HEK293T (cell line): ENCODE results near the gene BAIAP2.

Experiments used
- CTCF ChIA-PET: fragments of 350-600 bp; formaldehyde crosslinking; extraction: SDS; loops from one replicate; lab custom pipeline; 2021; ENCODE audit warnings: antibody characterized with exemption, inconsistent platforms; lab: Yijun Ruan, JAX
- POLR2A ChIA-PET: fragments of 350-600 bp; formaldehyde crosslinking; extraction: SDS; loops from one replicate; lab custom pipeline; 2020; ENCODE audit warnings: antibody characterized with exemption, inconsistent platforms; lab: Yijun Ruan, JAX
- DNase-seq: peaks from one replicate; pipeline ENCODE4 v3.0.0; 2012; ENCODE audit warnings: mixed read lengths; ENCODE audit errors: extremely low spot score
- ARNT ChIP-seq: fragments of 450-650 bp; IDR thresholded peaks from 2 replicates; pipeline ENCODE4 v1.6.1; 2017; ENCODE audit warnings: mild to moderate bottlenecking
- BHLHE40 ChIP-seq: fragments of 450-650 bp; IDR thresholded peaks from 2 replicates; pipeline ENCODE4 v1.6.1; 2016; ENCODE audit warnings: mild to moderate bottlenecking, moderate library complexity, borderline replicate concordance
- CTBP1 ChIP-seq: fragments of 450-650 bp; IDR thresholded peaks from 2 replicates; pipeline ENCODE4 v1.6.1; 2016; ENCODE audit warnings: borderline replicate concordance
- ELF4 ChIP-seq: fragments of 450-650 bp; IDR thresholded peaks from 2 replicates; pipeline ENCODE4 v1.6.1; 2017; ENCODE audit warnings: antibody characterized with exemption
- FOXA1 ChIP-seq: fragments of 450-650 bp; IDR thresholded peaks from 2 replicates; pipeline ENCODE4 v1.6.1; 2016; ENCODE audit warnings: mild to moderate bottlenecking
- FOXK2 ChIP-seq: fragments of 450-650 bp; IDR thresholded peaks from 2 replicates; pipeline ENCODE4 v1.6.1; 2016; ENCODE audit warnings: mild to moderate bottlenecking
- FOXM1 ChIP-seq: fragments of 450-650 bp; IDR thresholded peaks from 2 replicates; pipeline ENCODE4 v1.6.1; 2017; ENCODE audit warnings: mild to moderate bottlenecking, borderline replicate concordance
- HDGF ChIP-seq: fragments of 450-650 bp; IDR thresholded peaks from 2 replicates; pipeline ENCODE4 v1.6.1; 2017; ENCODE audit warnings: antibody characterized with exemption, borderline replicate concordance
- L3MBTL2 ChIP-seq: fragments of 450-650 bp; conservative IDR thresholded peaks from 2 replicates; pipeline ENCODE4 v1.6.1; 2016; ENCODE audit warnings: mild to moderate bottlenecking
- LEF1 ChIP-seq: fragments of 450-650 bp; IDR thresholded peaks from 2 replicates; pipeline ENCODE4 v1.6.1; 2017; ENCODE audit warnings: mild to moderate bottlenecking, borderline replicate concordance
- NFRKB ChIP-seq: fragments of 450-650 bp; IDR thresholded peaks from 2 replicates; pipeline ENCODE4 v1.6.1; 2016; ENCODE audit warnings: mild to moderate bottlenecking, moderate library complexity
- PKNOX1 ChIP-seq: fragments of 450-650 bp; IDR thresholded peaks from 2 replicates; pipeline ENCODE4 v1.6.1; 2016
- SP1 ChIP-seq: fragments of 450-650 bp; IDR thresholded peaks from 2 replicates; pipeline ENCODE4 v1.6.1; 2017
- SUZ12 ChIP-seq: fragments of 450-650 bp; IDR thresholded peaks from 2 replicates; pipeline ENCODE4 v1.6.1; 2016; ENCODE audit warnings: mild to moderate bottlenecking
- TARDBP ChIP-seq: fragments of 450-650 bp; IDR thresholded peaks from 2 replicates; pipeline ENCODE4 v1.6.1; 2016
- ZNF384 ChIP-seq: fragments of 450-650 bp; IDR thresholded peaks from 2 replicates; pipeline ENCODE4 v1.6.1; 2016

Gene BAIAP2

GRCh38 chr17:80996422-80997305 is 38.3 kb upstream of the BAIAP2 start:
- TF ChIP-seq CTBP1 (no peak), ELF4 (no peak), PKNOX1 (no peak), LEF1 (no peak), FOXK2 (no peak), ARNT (no peak), HDGF (no peak), L3MBTL2 (no peak), BHLHE40 (no peak), NFRKB (no peak), FOXM1 (no peak), SP1 (no peak), TARDBP (no peak), FOXA1 (no peak)
- no peak for DNase-seq
- ChIA-PET POLR2A (no interaction called here), CTCF (no interaction called here)

- no peak for DNase-seq
- POLR2A ChIA-PET: no interaction called here
- CTCF ChIA-PET: no interaction called here
- TF ChIP-seq SUZ12 (no peak), CTBP1 (no peak), FOXM1 (no peak), LEF1 (no peak), L3MBTL2 (no peak), TARDBP (no peak), NFRKB (no peak), ELF4 (no peak), SP1 (no peak), BHLHE40 (no peak), HDGF (no peak), FOXA1 (no peak), ZNF384 (no peak)
Observed at GRCh38 chr17:80997424-80998117, 37.4 kb upstream of the BAIAP2 start.

GRCh38 chr17:80998118-80998747 is 36.7 kb upstream of the BAIAP2 start:
- TF ChIP-seq ZNF384: no peak
- TF ChIP-seq L3MBTL2: no peak
- no peak for TF ChIP-seq NFRKB
- TF ChIP-seq FOXA1: no peak
- no peak for TF ChIP-seq BHLHE40
- no peak for TF ChIP-seq SUZ12
- TF ChIP-seq LEF1: no peak
- TF ChIP-seq TARDBP: no peak
- TF ChIP-seq PKNOX1: no peak
- TF ChIP-seq FOXM1: no peak
- TF ChIP-seq CTBP1: no peak
- TF ChIP-seq ELF4: no peak
- TF ChIP-seq FOXK2: no peak
- no peak for TF ChIP-seq HDGF
- no peak for TF ChIP-seq ARNT
- no peak for TF ChIP-seq SP1
- POLR2A ChIA-PET: no interaction called here
- CTCF ChIA-PET: no interaction called here
- no peak for DNase-seq

GRCh38 chr17:80998748-80999535 is 36.0 kb upstream of the BAIAP2 start:
- no peak for DNase-seq
- TF ChIP-seq ELF4 (no peak), HDGF (no peak), CTBP1 (no peak), BHLHE40 (no peak), ZNF384 (no peak), L3MBTL2 (no peak), LEF1 (no peak), FOXM1 (no peak), SUZ12 (no peak), ARNT (no peak), NFRKB (no peak), FOXK2 (no peak), PKNOX1 (no peak), TARDBP (no peak), FOXA1 (no peak), SP1 (no peak)
- CTCF ChIA-PET: no interaction called here
- POLR2A ChIA-PET: no interaction called here
